NCI-H69 (cell line): Measurements from ENCODE around the gene BASP1.
"Not testable (repeated sequence)": the region's sequence is repeated elsewhere in the genome, so short reads cannot be mapped to it uniquely, and the experiment has no call there.

Experiments
- DNase-seq: peaks from one replicate; lab custom pipeline; 2025; lab: John Stamatoyannopoulos, UW

The BASP1 gene

GRCh38 chr5:17191574-17191973 lies 25.9 kb upstream of the BASP1 start:
- not testable (repeated sequence) for DNase-seq

DNA sequence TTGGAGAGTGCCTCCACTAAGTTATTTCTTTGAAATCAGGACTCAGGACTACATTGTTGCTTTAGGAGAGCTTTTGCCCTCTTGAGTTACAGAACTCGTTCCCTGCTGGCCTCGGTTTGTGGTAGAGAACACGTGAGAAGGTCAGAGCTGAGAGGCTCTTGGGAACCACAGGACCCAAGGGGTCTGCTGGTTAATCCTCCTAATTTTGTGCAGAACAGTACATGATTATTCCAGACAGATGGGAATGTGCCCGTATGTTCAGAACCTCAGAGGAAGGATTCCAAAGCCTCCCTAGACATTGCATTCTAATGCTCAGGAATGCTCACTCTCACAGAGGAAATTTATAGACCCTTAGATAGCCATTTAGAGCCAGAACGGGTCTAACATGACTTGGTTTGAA lies 25.2 kb upstream of the BASP1 start:
- DNase-seq = no peak

DNA sequence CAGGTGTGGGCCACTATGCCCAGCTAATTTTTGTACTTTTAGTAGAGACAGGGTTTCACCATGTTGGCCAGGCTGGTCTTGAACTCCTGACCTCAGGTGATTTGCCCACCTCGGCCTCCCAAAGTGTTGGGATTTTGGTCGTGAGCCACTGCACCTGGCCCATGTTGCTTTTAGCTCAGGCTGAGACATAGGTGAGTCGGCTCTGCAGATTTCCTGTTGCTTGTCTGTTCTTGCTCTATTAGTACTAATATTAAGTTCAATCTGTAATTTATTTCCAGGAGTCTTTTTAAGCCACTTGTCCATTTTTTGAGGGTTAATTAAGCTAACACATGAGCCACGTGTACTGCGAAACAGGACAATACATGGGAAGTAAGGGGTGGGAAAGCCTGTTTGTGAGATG lies 21.4 kb upstream of the BASP1 start:
- DNase-seq = no peak

GRCh38 chr5:17196697-17197096 lies 20.7 kb upstream of the BASP1 start:
- DNase-seq = no peak

- peak; percentile 65 for DNase-seq
Measured at GRCh38 chr5:17203329-17204132, 13.9 kb upstream of the BASP1 start.

DNA sequence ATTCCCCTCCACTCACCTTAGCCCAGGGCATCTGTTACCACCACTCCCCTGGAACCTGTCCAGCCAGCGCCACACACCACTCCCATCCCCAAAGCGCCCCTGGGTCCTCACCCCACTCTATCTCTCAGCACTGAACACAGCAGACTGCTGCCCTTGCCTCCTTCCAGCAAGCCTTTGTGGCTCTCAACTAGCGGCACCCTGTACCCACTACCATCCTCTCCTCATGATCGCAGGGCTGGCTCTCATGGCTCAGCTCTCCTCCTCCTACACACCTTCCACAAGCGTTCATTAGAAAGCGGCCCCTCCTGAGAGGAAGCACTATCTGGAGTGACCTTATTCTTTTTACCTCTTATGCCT lies 13.3 kb upstream of the BASP1 start:
- DNase-seq = no peak

DNA sequence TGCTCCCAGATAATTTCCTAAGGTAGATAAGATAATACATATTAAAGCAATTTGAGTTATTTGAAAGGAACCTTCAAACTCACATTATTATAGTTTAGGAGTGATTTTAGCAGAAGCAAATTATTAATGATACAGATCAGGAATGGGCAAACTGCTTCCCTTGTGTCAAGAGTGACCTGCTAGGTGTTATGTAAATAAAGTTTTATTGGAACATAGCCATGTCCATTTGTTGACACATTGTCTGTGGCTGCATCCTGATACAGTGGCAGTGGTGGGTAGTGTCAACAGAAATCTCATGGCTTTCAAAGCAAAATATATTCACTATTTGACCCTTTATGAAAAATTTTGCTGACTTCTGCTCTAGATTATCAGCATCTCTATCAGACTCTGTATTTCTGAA lies 11.4 kb upstream of the BASP1 start:
- peak; percentile 59 for DNase-seq

DNA sequence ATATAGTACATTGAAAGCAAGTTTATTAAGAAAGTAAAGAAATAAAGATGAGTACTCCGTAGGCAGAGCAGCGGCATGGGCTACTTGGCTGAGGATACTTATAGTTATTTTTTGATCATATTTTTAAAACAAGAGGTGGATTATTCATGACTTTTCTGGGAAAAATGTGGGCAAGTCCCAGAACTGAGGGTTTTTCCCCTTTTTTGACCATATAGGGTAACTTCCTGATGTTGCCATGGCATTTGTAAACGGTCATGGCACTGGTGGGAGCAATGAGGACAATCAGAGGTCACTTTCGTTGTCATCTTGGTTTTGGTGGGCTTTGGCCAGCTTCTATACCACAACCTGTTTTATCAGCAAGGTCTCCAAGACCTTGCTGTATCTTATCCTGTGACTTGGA lies 5.2 kb upstream of the BASP1 start:
- no peak for DNase-seq

DNA sequence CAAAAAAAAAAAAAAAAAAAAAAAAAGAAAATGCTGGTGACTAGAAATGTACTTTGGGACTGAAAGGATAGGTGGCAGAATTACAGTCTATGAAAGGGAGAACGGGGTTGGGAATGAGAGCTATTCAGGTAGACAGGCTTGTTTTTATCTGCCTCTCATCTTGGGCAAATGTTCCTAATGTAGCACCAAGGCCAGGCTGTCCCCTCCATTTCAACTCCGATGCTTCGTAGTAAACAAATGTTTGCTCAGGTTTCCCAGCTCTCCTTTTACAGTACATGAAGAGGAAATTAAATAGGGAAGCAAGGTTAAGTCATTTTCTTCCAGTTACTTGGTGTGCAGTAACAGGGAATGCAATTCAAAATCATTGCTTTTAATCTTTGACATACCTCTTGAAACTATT lies 4.4 kb upstream of the BASP1 start:
- DNase-seq = no peak

DNA sequence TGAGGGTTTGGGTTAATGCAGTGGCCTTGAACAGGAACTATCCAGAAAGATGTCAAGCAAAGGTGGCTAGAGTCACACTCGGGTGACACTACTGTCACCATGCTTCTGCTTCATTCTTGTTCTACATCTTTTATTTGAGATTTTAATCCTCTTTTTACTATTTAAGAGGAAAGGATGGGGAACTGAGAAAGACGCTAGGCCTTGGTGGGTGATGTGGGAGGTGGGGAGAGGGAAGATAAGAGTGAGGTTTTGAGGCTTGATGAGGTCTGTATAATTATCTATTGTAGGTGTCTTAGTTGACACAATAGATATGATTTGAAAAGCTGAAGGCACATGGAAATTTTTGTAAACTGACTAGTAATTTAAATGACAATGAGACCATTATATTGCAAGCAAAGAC lies 3.5 kb upstream of the BASP1 start:
- no peak for DNase-seq

- DNase-seq = no peak
Measured at GRCh38 chr5:17214893-17215292, 2.5 kb upstream of the BASP1 start.

GRCh38 chr5:17215361-17215760 lies 2.1 kb upstream of the BASP1 start:
- DNase-seq = no peak

DNA sequence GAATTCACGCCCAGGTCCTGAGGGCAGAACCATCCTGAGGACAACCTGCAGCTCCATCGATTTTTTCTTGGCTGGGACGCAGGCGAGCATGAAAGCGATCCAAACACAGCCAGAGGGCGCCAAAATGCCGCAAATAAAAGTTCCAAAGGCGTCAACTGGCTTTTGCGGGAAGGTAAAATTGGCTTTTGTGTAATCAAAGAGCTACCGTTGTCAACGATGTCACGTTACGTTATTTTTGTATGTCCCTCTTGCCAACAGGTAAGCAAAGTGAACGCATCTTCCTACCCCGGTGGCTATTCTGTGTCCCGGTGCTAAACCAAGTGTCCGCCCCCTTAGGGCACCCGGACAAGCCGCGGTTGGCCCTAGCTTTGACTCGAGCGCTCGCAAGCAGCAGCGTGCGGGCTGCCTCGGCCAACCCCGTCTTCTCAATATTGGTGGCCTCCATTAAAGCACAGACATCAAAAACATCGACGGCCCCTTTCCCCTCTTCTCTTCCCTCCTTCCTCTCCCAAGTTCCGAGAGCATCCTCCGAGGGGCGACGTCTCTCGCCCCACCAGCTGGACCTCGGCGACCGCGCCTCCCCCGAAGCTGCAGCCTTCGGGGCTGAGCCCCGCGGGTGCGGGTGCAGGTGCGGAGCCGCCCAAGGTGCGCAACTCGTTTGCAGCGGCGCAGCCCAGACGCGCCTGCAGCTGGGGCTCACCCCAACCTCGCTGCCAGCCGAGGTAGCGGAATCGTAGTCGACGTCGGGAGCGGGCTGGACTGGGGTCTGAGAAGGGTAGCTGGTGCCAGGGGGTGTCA lies 1.1 kb upstream of the BASP1 start:
- DNase-seq = peak; percentile 91

DNA sequence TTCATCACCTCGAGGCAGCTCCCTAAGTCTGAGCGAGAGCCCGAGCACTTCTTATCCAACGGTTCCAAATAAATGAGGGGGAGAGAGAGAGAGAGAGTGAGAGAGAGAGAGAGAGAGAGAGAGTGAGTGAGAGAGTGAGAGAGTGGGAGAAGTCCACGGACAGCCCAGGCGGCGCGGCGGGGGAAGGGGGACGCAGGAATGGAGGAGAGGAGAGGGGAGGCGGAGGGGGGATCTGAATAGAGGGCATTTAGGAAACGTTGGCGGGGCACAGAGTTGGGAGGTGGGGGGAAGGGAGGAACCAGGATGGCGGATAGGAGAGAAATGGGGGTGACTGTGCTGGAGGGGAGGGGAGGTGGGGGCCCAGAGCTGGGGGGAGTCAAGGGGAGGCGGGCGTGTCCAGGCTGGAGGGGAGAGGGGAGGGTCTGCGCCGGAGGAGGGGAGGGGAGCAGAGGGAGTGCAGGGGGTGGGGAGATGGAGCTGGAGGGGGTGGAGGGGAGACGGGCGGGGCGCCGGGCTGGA lies 398 bp upstream of the BASP1 start:
- DNase-seq = peak; percentile 71

GRCh38 chr5:17218353-17219005 lies 1.0 kb downstream of the BASP1 start:
- peak; percentile 69 for DNase-seq

DNA sequence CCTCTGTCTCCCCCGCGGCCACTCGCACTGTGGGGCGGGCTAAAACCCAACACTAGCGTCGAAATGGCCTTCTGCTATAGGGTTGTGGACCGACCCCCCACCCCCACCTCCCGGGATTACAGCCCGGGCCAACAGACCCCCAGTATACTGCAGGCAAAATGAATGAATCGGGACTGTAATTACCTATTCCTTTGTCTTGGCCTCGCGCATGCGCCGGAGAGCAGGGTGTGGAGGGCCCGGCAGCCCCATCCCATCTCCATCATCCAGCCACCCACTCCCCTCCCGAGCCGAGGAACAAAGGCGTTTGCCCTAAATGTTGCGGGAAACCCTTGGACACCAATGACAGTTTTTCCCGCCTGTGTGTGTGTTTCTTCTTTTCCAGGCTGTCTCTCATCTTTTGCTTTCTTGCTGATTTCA lies 1.6 kb downstream of the BASP1 start:
- DNase-seq = peak; percentile 74

- no peak for DNase-seq
Measured at GRCh38 chr5:17219469-17219868, 2.0 kb downstream of the BASP1 start.

DNA sequence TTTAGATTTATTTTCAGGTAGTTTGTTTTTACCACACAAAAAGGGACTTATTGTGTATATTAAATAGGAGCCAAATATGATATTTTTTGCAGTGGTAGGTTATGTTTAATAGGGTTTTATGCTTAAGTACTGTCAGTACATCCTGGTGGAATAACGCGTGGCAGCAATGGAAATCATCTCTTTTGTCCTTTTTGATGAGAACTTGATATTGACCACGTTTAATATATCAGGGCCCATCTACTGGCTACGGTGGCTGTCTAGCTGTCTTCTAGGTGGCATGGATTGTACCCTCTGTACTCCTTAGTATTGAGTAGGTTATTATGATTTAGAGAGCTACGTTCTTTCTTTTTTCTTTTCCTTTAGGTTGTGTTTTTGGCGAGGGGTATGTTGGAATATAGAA lies 2.6 kb downstream of the BASP1 start:
- DNase-seq = no peak

DNA sequence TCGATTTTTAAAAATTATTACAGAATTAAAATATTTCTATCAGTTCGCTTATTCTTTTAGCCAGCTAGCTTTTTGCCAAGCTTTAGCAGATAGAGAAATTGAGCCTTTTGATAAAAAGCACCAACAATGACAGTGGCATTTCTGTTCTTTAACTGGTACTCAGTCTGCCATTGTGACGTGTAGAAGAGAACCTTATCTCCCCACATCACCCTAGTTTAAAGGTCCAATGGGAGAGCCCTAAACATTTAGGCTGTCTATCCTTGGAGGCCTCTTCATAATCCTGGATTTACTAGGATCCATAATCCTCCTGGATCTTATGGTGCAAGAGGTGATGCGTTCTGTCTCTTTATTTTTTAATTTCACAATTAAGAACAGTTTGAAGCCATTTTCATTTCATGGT lies 3.0 kb downstream of the BASP1 start:
- DNase-seq = no peak

DNA sequence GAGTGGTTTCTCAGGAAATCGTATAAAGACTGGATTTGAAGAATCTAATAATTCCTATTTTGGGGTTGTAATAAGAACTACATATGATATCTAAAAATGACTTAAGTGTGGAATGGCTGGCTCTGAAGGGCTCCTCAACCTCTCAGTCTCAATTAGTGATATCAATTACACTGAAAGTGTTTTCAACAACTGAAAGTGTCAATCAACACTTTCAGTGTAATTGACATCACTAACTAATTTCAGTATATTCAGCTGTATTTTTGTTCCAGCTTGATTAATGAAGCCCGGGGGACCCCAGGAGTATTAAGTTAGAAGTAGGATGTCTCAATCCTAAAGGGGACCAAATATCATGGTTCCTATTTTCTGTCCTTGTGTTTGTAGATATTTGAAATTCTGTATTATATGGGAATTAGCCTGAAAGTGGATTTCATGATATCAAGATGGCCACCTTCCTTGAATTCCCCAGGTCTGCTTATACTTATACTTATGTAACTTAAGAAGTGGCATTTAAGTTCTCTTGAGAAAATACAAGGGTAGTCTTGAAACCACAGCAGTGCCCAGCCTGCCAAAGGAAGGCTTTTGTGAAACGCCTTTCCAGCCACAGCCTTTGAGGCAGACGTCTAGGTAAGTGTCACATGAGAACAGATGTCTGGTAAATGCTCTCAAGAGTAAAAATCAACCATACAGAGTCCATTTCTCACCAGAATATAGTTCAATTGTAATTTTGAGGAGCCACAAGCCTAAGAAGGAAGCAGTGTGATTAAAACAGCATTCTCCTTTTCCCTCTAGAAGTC lies 4.6 kb downstream of the BASP1 start:
- DNase-seq = no peak

- DNase-seq = no peak
Measured at GRCh38 chr5:17222664-17223063, 5.2 kb downstream of the BASP1 start.
